ENCODE results near the gene YAE1.

- no peak for TF ChIP-seq CTCF (IDR thresholded peaks at IDR 0.05; ENCODE audit: low read depth, low read length)
- no peak for TF ChIP-seq EZH2phosphoT487 (IDR thresholded peaks at IDR 0.05; ENCODE audit: low read depth)
These were observed 21.2 kb downstream of the YAE1 start for GRCh38 chr7:39587393-39587792.

Data from OCI-LY3 (cell line).